Hippocampal formation (tissue), 2 donors: Measurements from ENCODE around the gene AXIN2.

Experiments
- DNase-seq, 2 donors: peaks; one replicate each; lab custom pipeline; 2025; lab: John Stamatoyannopoulos, UW

The AXIN2 gene

GRCh38 chr17:65556014-65556909, 5.2 kb downstream of the AXIN2 start:
- DNase-seq, result peak in 1 of 2 donors; percentile 65

- no peak for DNase-seq
Measured at GRCh38 chr17:65554553-65555223, 6.8 kb downstream of the AXIN2 start.

- peak in 1 of 2 donors; percentile 33 for DNase-seq
Measured at GRCh38 chr17:65553646-65554552, 7.5 kb downstream of the AXIN2 start.

GRCh38 chr17:65553009-65553645, 8.3 kb downstream of the AXIN2 start:
- DNase-seq, result no peak

GRCh38 chr17:65552214-65552613, 9.2 kb downstream of the AXIN2 start:
- no peak for DNase-seq

GRCh38 chr17:65551267-65552040, 10.0 kb downstream of the AXIN2 start:
- no peak for DNase-seq

- no peak for DNase-seq
Measured at GRCh38 chr17:65550758-65551157, 10.7 kb downstream of the AXIN2 start.

- DNase-seq, result no peak
Measured at GRCh38 chr17:65550075-65550662, 11.3 kb downstream of the AXIN2 start.

GRCh38 chr17:65548269-65548969, 13.0 kb downstream of the AXIN2 start:
- DNase-seq, result peak in 1 of 2 donors; percentile 27

GRCh38 chr17:65547253-65547670, 14.2 kb downstream of the AXIN2 start:
- no peak for DNase-seq

- DNase-seq, result no peak
Measured at GRCh38 chr17:65546579-65546978, 14.9 kb downstream of the AXIN2 start.

GRCh38 chr17:65545705-65546523, 15.5 kb downstream of the AXIN2 start:
- no peak for DNase-seq

- no peak for DNase-seq
Measured at GRCh38 chr17:65544672-65545071, 16.8 kb downstream of the AXIN2 start.

GRCh38 chr17:65542610-65543009, 18.8 kb downstream of the AXIN2 start:
- no peak for DNase-seq

- no peak for DNase-seq
Measured at GRCh38 chr17:65542067-65542466, 19.4 kb downstream of the AXIN2 start.

- DNase-seq, result no peak
Measured at GRCh38 chr17:65541453-65541852, 20.0 kb downstream of the AXIN2 start.

- DNase-seq, result no peak
Measured at GRCh38 chr17:65539630-65540266, 21.7 kb downstream of the AXIN2 start.
